Chondrocyte (in vitro differentiated cells): ENCODE data around the gene THADA. TPM values are rescaled to one million over a fixed set of nuclear protein-coding genes. Genes with fewer than 3 reads are reported as not detected.

ENCODE experiments used
- DNase-seq: peaks from one replicate; pipeline ENCODE4 v3.0.0; 2021; ENCODE audit warnings: mixed read lengths, low spot score
- H3K27ac Mint-ChIP-seq: one replicate; pipeline ENCODE4 v1.8.0; 2021; ENCODE audit warnings: mild to moderate bottlenecking, moderate library complexity, mixed read lengths; ENCODE audit not compliant: unreplicated experiment
- H3K27me3 Mint-ChIP-seq: 2 replicates; pipeline ENCODE4 v1.8.0; 2021; ENCODE audit warnings: low read depth, mixed read lengths
- H3K36me3 Mint-ChIP-seq: 2 replicates; pipeline ENCODE4 v1.8.0; 2021; ENCODE audit warnings: low read depth, mixed read lengths
- H3K4me1 Mint-ChIP-seq: 2 replicates; pipeline ENCODE4 v1.8.0; 2021; ENCODE audit warnings: low read depth, mild to moderate bottlenecking, mixed read lengths
- H3K4me3 Mint-ChIP-seq: one replicate; pipeline ENCODE4 v1.8.0; 2021; ENCODE audit warnings: mild to moderate bottlenecking, moderate library complexity, mixed read lengths; ENCODE audit not compliant: unreplicated experiment
- H3K9me3 Mint-ChIP-seq: 2 replicates; pipeline ENCODE4 v1.8.0; 2021; ENCODE audit warnings: low read depth, mixed read lengths
- CTCF ChIP-seq: fragments of 200-600 bp; sonication (generic); IDR thresholded peaks from 2 replicates; pipeline ENCODE4 v1.5.0; 2021; ENCODE audit warnings: antibody characterized with exemption, mild to moderate bottlenecking, moderate library complexity
- total RNA-seq: library from RNA; stranded (reverse); gene quantifications from 3 replicates; pipeline ENCODE4 v1.2.1, GENCODE V29; 2021

Gene THADA
- total RNA-seq, 1 donor from 2014 or later, result 28.4 TPM

GRCh38 chr2:43427032-43427424 is 168.8 kb downstream of the THADA start:
- no peak for DNase-seq
- H3K27me3 Mint-ChIP-seq, result no peaks in the 10 kb centered on the region
- peaks cover 34% of the 10 kb centered on the region for H3K4me1 Mint-ChIP-seq
- no peaks in the 10 kb centered on the region for H3K9me3 Mint-ChIP-seq
- no peak for TF ChIP-seq CTCF
- peak overlapping the region; percentile 80 for H3K27ac Mint-ChIP-seq
- H3K4me3 Mint-ChIP-seq, result no peak overlapping the region
- peaks cover 2% of the 10 kb centered on the region for H3K36me3 Mint-ChIP-seq

DNA sequence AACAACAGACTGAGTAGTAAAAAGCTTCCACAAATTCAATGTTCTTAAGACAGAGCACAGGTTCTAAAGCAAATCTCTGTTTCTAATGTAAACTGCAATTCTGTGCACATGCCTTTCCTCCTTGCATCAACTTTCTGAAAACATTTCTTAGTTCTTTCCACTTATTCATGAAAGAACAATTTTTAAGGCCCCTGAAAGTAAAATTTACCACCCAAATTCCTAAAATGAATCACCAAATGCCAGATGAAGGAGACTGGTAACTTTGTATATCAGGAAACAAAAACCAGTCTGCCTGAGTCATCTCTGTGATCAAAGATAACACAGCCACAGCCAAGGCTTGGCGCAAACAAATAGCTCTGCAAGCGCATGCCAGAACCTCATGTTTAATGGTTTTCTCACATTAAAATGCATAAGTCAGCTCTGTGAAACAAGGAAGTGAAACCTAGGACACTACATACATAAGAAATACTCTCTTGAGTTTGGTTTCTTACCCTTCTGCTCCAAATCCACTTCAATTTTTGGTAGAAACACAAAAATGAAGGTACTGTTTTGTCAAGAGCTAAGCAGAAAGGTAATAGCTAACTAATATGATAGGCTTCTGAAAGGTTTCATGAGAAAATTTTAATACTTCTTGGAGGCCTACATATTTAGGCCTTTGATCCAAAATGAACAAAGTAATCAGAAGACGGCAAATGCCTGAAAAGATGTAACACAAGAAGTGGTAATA is 169.4 kb downstream of the THADA start:
- DNase-seq, result no peak
- no peak overlapping the region for H3K4me3 Mint-ChIP-seq
- peaks cover 2% of the 10 kb centered on the region for H3K36me3 Mint-ChIP-seq
- peak overlapping the region; percentile 80 for H3K27ac Mint-ChIP-seq
- no peaks in the 10 kb centered on the region for H3K9me3 Mint-ChIP-seq
- peaks cover 34% of the 10 kb centered on the region for H3K4me1 Mint-ChIP-seq
- no peak for TF ChIP-seq CTCF
- H3K27me3 Mint-ChIP-seq, result no peaks in the 10 kb centered on the region

- TF ChIP-seq CTCF, result no peak
- Mint-ChIP-seq H3K4me3 (no peak overlapping the region), H3K9me3 (no peaks in the 10 kb centered on the region), H3K27me3 (no peaks in the 10 kb centered on the region), H3K27ac (peak overlapping the region; percentile 32), H3K36me3 (peaks cover 2% of the 10 kb centered on the region), H3K4me1 (peaks cover 37% of the 10 kb centered on the region)
- no peak for DNase-seq
Measured at GRCh38 chr2:43425659-43426058, 170.2 kb downstream of the THADA start.

GRCh38 chr2:43424262-43425207 is 171.3 kb downstream of the THADA start:
- no peak for DNase-seq
- H3K4me1 Mint-ChIP-seq, result peaks cover 48% of the 10 kb centered on the region
- no peak overlapping the region for H3K4me3 Mint-ChIP-seq
- H3K27me3 Mint-ChIP-seq, result no peaks in the 10 kb centered on the region
- peaks cover 2% of the 10 kb centered on the region for H3K36me3 Mint-ChIP-seq
- no peak overlapping the region for H3K27ac Mint-ChIP-seq
- no peaks in the 10 kb centered on the region for H3K9me3 Mint-ChIP-seq
- TF ChIP-seq CTCF, result no peak

- H3K27me3 Mint-ChIP-seq, result no peaks in the 10 kb centered on the region
- no peak overlapping the region for H3K27ac Mint-ChIP-seq
- DNase-seq, result no peak
- no peak overlapping the region for H3K4me3 Mint-ChIP-seq
- H3K4me1 Mint-ChIP-seq, result peaks cover 54% of the 10 kb centered on the region
- H3K9me3 Mint-ChIP-seq, result no peaks in the 10 kb centered on the region
- peaks cover 5% of the 10 kb centered on the region for H3K36me3 Mint-ChIP-seq
- TF ChIP-seq CTCF, result no peak
Measured at GRCh38 chr2:43423941-43424261, 171.9 kb downstream of the THADA start.
